Measurements from ENCODE around the gene CTRB2. TPM values are rescaled to one million over a fixed set of nuclear protein-coding genes. Genes with fewer than 3 reads are reported as not detected.

CTRB2 gene
- total and polyA plus RNA-seq, 2 of the 8 experiments (the other 6 are each of a cell fraction or from before 2014, with no cell fraction given): not detected

- Histone ChIP-seq H3K23ac (ENCODE audit: insufficient read length) (no peak overlapping the region), H4K8ac (ENCODE audit: extremely low read depth, insufficient read depth, low read length) (no peak overlapping the region), H3K27me3 (replicated peaks in 1 of 4; ENCODE audit: control insufficient read depth in 3 of 4, extremely low read depth in 1 of 4, insufficient read depth in 3 of 4, low read length in 3 of 4) (no peaks in the 10 kb centered on the region), H3K4me3 (ENCODE audit: extremely low read depth in 1 of 4, insufficient read depth in 2 of 4, low read depth in 3 of 4, low read length in 4 of 4) (no peak overlapping the region), H3K36me3 (ENCODE audit: control insufficient read depth in 2 of 4, insufficient read depth in 4 of 4, low read length in 3 of 4) (peaks cover 0 to 8% (median 2%) of the 10 kb centered on the region in 4 experiments; a peak in 4 of 8 replicates), H2BK12ac (ENCODE audit: low read depth, low read length) (no peak overlapping the region), H2BK20ac (ENCODE audit: low read length) (no peak overlapping the region), H3K4me2 (ENCODE audit: insufficient read depth in 1 of 2, low read depth in 2 of 2, low read length in 2 of 2) (peak overlapping the region in 1 of 2 experiments; percentile 22; a peak in 1 of 4 replicates), H3K56ac (replicated peaks; ENCODE audit: insufficient read length, low read depth, low read length) (no peak overlapping the region), H3K23me2 (ENCODE audit: low read depth, low read length) (peaks cover 7% of the 10 kb centered on the region; the same call in 1 of the 2 replicates), H3K9ac (replicated peaks in 1 of 4; ENCODE audit: extremely low read depth in 1 of 4, low read depth in 3 of 4, low read length in 3 of 4) (no peak overlapping the region), H3K79me1 (ENCODE audit: low read depth, low read length) (peaks cover 32% of the 10 kb centered on the region), H3K14ac (ENCODE audit: insufficient read length) (no peak overlapping the region), H3K4ac (replicated peaks; ENCODE audit: insufficient read length, low read depth, low read length) (no peak overlapping the region), H2BK120ac (replicated peaks; ENCODE audit: low read depth, low read length) (no peak overlapping the region), H2BK5ac (ENCODE audit: low read depth, low read length) (peak overlapping the region; percentile 64), H4K91ac (replicated peaks; ENCODE audit: insufficient read length, low read length) (peak overlapping the region; percentile 31), H3K9me3 (ENCODE audit: insufficient read depth in 2 of 2, low read depth in 1 of 2, low read length in 1 of 2) (no peaks in the 10 kb centered on the region), H4K20me1 (replicated peaks in 1 of 2; ENCODE audit: control insufficient read depth in 1 of 2, insufficient read depth in 2 of 2, low read length in 2 of 2) (peaks cover 46 to 55% of the 10 kb centered on the region in 2 experiments), H3K4me1 (replicated peaks in 1 of 4; ENCODE audit: control insufficient read depth in 3 of 4, insufficient read depth in 4 of 4, low read length in 3 of 4) (peaks cover 0 to 62% (median 47%) of the 10 kb centered on the region in 4 experiments; a peak in 6 of 7 replicates), H2AFZ (ENCODE audit: low read length) (no peak overlapping the region), H4K5ac (ENCODE audit: insufficient read length, low read depth, low read length) (no peak overlapping the region), H3K79me2 (ENCODE audit: control insufficient read depth in 1 of 2, insufficient read depth in 2 of 2, low read length in 2 of 2) (peaks cover 27 to 90% of the 10 kb centered on the region in 2 experiments), H3K18ac (ENCODE audit: extremely low read depth, low read length) (peak overlapping the region; percentile 7; the same call in 1 of the 2 replicates), H3K27ac (ENCODE audit: low read depth, low read length) (0 out of 2 replicates have a peak overlapping the region, but pooled peaks have one; percentile 15), H2AK5ac (ENCODE audit: low read depth, low read length) (0 out of 2 replicates have a peak overlapping the region, but pooled peaks have one; percentile 55), H2BK15ac (ENCODE audit: low read length) (no peak overlapping the region)
- FAIRE-seq: no peak
- CTCF ChIA-PET (ENCODE audit: partially characterized antibody): interaction anchor here (0.7 to 15.7 kb wide), 7 partner anchors 10 to 135 kb away, joined by 3 to 236 read pairs (median 3); no protein-coding TSS in a partner anchor
- POLR2A ChIA-PET (ENCODE audit: partially characterized antibody): interaction anchor here (0.9 to 16.2 kb wide), 6 partner anchors 9 to 82 kb away, joined by 3 to 375 read pairs (median 5); no protein-coding TSS in a partner anchor
- WGBS, 2 experiments (ENCODE audit: extremely low coverage in 1 of 2, insufficient coverage in 1 of 2, insufficient read length in 1 of 2, insufficient replicate concordance in 2 of 2, low coverage in 1 of 2, low lambda C conversion rate in 2 of 2, missing lambda C conversion rate in 1 of 2): 96% methylated on average over 13 of the region's 13 CpGs; no CpG with 5 or more reads in 1 of the 2 experiments
- DNase-seq (ENCODE audit: low read depth in 1 of 2, low spot score in 2 of 2): no peak
- no peak for TF ChIP-seq EZH2 (IDR thresholded peaks at IDR 0.05; ENCODE audit: low read depth, low read length, severe bottlenecking)
- TF ChIP-seq ATF3 (IDR thresholded peaks at IDR 0.05; ENCODE audit: insufficient read depth, low read depth, low read length): no peak
- TF ChIP-seq BACH1 (IDR thresholded peaks at IDR 0.05; ENCODE audit: low read length): no peak
- no peak for TF ChIP-seq RXRA (IDR thresholded peaks at IDR 0.05; ENCODE audit: insufficient read depth, low read depth, low read length)
- no peak for TF ChIP-seq SIN3A (conservative IDR thresholded peaks at IDR 0.05 in 1 of 2, IDR thresholded peaks at IDR 0.05 in 1 of 2; ENCODE audit: low read depth in 1 of 2, low read length in 2 of 2)
- no peak for TF ChIP-seq ZNF274 (IDR thresholded peaks at IDR 0.05; ENCODE audit: borderline replicate concordance, extremely low read depth, low read length)
- no peak for TF ChIP-seq TAF1 (IDR thresholded peaks at IDR 0.05; ENCODE audit: low read depth, low read length)
These were observed 40.3 kb upstream of the CTRB2 start for GRCh38 chr16:75247249-75247648.
